Neural cell (in vitro differentiated cells): ENCODE measurements around the gene STRBP.

Source experiments
- EZH2 ChIP-seq: fragments of 200-600, 300-800 bp; shearing (Covaris generic), sonication (generic); IDR thresholded peaks from 2 replicates; pipeline ENCODE4 v1.6.1; 2014; ENCODE audit warnings: antibody characterized with exemption, low read length, borderline replicate concordance, mild to moderate bottlenecking; ENCODE audit not compliant: insufficient read depth, poor library complexity, severe bottlenecking
- MXI1 ChIP-seq: fragments of 450-650 bp; conservative IDR thresholded peaks from 2 replicates; pipeline ENCODE4 v1.6.1; 2014; ENCODE audit warnings: antibody characterized with exemption, mild to moderate bottlenecking; ENCODE audit not compliant: poor library complexity, severe bottlenecking
- POLR2AphosphoS5 ChIP-seq: IDR thresholded peaks from 2 replicates; pipeline ENCODE4 v1.6.1; 2012
- RAD21 ChIP-seq: fragments of 450-650 bp; conservative IDR thresholded peaks from 2 replicates; pipeline ENCODE4 v1.6.1; 2014; ENCODE audit warnings: antibody characterized with exemption, mild to moderate bottlenecking, moderate library complexity
- REST ChIP-seq: IDR thresholded peaks from 2 replicates; pipeline ENCODE4 v1.6.1; 2012; ENCODE audit warnings: borderline replicate concordance
- TF ChIP-seq, protein P1 (sequence below): fragments of 450-650 bp; IDR thresholded peaks from 2 replicates; pipeline ENCODE4 v1.5.1; 2014; ENCODE audit warnings: antibody characterized with exemption, mild to moderate bottlenecking, moderate library complexity; ENCODE audit not compliant: poor library complexity, severe bottlenecking

- TF ChIP-seq REST (no peak), POLR2AphosphoS5 (no peak), EZH2 (no peak), RAD21 (no peak), MXI1 (no peak)
- TF ChIP-seq, protein P1, sequence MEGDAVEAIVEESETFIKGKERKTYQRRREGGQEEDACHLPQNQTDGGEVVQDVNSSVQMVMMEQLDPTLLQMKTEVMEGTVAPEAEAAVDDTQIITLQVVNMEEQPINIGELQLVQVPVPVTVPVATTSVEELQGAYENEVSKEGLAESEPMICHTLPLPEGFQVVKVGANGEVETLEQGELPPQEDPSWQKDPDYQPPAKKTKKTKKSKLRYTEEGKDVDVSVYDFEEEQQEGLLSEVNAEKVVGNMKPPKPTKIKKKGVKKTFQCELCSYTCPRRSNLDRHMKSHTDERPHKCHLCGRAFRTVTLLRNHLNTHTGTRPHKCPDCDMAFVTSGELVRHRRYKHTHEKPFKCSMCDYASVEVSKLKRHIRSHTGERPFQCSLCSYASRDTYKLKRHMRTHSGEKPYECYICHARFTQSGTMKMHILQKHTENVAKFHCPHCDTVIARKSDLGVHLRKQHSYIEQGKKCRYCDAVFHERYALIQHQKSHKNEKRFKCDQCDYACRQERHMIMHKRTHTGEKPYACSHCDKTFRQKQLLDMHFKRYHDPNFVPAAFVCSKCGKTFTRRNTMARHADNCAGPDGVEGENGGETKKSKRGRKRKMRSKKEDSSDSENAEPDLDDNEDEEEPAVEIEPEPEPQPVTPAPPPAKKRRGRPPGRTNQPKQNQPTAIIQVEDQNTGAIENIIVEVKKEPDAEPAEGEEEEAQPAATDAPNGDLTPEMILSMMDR: no peak
These were observed 194.4 kb downstream of the STRBP start for GRCh38 chr9:123073991-123074422.
